NCI-H2107 (cell line): ENCODE measurements around the gene KAZN.

Experiments used
- DNase-seq: peaks from one replicate; lab custom pipeline; 2025; lab: John Stamatoyannopoulos, UW

The KAZN gene

DNA sequence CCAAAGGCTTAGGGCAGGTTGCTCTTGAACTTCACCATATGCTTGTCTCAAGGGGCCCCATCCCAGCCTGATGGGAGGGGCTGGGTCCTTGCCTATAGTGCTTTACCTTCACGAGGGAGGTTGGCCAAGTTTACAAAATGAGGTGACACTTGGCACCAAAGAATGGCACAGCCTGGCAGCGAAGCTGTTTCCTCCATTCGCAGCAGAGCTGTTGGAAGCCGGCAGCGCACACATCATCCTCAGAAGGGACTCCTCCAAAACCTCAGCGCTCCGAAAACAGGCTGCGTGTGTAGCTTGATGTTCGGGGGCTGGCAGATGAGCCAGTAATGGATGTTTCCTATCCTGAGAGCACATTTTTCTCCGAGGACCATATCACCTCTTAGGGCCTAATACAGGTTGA, 116.8 kb downstream of the KAZN start:
- no peak for DNase-seq

DNA sequence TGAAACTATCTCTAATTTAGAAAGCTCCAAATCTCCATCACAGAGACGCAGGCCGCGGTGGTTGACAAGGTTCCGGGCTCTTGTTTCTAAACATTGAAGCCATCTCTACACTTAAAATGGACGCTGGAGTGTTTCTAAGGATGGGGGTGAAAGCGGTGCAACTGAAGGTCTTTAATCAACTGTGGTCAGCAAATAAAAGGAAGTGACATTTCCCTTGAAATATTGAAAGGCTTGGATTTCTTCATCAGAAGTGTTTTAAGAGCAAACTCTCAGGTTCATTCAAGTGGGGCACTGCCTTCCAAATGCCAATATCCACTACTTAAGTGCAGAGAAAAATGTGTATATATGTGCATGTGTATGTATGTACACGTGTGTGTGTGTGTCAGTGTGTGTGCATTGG, 117.3 kb downstream of the KAZN start:
- DNase-seq: no peak

DNA sequence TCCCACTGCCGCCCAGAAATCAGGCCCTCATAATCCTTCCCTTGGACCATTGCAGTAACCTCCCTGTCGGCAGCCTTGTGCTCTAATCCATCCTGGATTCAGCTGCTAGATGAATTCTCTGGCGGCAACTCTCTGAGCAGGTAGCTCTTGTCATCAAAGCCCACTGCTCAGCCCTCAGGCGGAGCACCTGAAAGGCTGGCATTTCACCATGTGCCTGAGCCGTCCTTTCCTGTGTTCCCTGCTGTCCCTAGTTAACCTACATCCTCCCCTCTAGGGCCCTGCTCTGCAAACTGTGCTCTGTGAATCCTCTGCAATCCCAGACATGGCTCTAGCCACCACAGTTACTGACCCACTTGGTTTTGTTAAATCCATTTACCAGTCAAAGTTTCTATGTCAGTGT, 118.0 kb downstream of the KAZN start:
- no peak for DNase-seq

DNA sequence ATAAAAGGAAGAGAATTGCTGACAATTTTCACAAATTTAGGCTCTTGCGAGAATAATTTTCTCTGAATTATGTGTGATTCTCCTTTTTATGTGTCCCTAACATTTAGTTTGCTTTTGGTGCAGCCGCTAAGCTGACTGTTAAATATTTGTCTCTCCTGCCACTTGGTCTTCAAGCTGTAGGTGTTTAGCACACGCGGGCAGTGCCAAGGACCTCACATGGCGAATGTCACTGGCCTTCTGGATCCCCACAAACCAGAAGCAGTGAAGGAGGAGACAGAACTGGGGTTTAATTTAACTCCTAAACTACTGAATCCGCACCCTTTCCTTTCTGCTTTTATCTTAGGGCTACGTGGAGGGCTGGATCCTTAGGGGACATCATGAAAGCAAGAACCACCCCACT, 120.0 kb downstream of the KAZN start:
- no peak for DNase-seq

DNA sequence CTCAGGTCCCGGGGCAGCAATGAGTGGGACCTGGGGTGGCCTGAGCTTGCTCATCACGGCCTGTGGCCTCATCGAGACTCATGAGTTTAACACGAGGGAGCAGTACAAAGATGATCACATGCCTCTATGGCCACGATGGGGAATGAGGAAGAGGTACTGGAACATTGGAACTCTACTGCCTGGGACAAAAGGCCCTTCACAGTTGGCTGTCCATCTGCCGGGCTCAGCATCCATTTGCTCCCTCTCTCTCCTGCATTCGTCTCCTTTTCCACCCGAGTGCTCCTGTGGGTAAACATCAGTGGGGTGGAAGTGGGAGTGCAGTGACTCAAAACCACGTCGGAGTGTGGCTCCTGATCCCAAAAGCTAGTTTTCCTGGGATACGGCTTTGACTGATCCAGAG, 124.9 kb downstream of the KAZN start:
- no peak for DNase-seq

DNA sequence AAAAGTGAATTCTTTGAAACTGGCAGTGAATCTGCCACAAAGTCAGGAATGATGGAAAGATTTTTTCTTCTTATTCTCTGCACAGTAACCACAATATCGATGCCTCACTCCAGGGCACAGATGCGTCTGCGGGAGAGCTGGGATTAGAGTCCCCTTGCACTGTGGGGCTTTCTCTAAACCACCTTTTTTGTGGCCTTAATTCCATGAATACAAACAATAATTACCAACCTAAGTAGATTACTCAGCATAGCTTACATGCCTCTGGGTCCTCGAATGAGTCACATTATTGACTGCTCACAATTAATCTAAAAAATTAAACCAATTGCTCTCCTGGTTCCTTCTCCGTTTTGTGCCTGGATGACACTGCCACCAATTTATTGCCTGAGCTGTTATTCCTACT, 125.8 kb downstream of the KAZN start:
- no peak for DNase-seq

DNA sequence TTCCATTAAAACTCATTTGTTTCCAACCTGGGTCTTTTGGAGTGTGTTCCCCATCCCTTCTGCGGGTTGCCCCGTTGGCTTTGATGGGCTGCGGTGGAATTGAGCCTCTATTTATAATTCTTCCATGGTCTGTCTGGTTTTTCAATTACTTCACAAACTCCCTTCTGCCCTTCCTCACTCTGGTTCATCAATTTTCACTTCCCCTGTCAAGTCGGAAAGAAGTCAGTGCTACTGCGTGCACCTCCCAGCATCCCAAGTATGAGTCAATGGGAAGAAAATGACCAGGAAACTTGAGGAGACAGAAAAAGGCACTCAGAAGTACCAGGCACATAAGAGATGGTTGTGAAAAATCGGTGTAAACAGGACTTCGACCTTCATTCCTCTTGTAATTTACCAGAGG, 126.2 kb downstream of the KAZN start:
- DNase-seq: no peak

DNA sequence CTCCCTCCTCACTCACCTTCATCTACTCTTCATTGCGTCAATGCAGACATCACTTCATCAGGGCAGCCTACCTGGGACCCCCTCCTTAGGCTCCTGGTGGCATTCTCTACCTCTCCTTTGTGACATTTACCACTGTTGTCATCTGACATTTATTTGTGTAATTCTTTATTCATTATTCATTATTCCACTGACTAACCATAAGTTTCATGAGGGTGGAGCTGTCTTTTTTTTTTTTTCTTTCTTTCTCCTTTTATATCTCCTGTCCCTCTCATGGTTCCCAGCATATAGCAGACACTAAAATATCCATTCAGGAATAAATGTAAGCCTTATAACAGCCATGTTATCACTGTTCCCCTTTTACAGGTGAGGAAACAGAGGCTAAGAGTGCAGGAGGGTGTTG, 126.8 kb downstream of the KAZN start:
- no peak for DNase-seq

DNA sequence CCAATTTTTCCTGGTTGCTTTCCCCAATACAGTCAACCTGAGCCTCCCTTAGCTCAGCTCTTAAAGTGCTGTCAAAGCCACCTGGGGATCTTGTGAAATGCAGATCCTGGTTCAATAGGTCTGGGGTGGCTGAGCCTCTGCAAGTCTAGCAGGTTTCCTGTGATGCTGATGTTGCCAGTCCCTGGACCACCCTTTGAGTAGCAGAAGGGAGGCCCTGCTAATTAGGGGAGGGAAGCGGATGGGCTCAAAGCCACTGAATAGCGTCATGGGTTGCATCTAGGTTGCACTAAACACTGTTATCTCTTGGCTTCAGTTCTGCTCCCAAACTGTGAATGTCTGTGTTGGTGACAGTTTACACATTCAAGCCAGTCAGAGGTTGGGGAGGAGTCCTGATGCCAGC, 127.2 kb downstream of the KAZN start:
- no peak for DNase-seq

DNA sequence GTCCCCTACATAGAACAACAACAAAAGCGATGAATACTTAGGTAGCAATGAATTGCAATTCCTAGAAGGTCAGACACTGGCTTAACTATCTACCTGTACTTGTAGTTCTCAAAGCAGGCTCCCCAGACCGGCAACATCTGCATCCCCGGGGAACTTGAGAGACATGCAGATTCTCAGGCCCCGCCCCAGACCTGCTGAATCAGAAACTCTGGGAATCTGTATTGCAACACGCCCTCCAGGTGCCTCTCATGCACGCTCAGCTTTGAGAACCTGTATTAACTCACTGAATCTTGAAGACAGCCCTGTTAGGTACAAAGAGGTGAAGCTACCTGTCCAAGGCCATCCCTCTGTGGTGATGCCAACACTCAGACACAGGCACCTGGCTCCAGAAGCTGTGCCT, 128.1 kb downstream of the KAZN start:
- DNase-seq: no peak

DNA sequence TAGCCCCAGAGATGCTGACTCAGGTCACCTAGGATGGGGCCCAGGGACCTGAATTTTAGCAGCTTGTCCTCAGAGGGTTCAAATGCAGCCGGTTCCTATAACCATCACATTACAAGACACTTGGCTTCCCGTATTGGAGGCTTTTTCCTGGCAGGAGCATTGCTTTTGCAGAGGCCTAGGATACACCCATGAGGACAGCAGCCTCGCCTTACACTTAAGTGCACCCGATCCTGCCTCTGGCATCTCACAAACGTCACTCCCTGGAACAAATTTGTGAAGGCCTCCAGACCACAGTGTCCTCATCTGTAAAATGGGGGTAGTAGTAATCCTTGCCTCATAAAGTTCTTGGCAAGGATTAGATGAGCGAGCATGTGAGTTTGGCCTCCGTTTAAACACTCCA, 130.0 kb downstream of the KAZN start:
- no peak for DNase-seq

DNA sequence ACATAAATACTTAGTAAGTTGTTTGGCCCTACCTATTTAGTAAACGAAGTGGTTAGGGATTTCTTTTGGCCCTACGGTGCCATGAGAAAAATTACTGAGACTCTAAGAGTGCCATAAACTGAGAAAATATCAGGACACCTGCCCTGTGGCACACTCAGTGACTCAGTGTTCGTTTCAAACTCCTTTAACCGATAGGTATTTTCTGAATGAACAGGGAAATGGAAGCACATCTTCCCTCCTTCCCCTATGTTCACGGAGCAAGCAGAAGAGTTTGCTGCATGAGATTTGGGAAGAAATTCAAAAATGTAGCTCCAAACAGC, 134.2 kb downstream of the KAZN start:
- no peak for DNase-seq

DNA sequence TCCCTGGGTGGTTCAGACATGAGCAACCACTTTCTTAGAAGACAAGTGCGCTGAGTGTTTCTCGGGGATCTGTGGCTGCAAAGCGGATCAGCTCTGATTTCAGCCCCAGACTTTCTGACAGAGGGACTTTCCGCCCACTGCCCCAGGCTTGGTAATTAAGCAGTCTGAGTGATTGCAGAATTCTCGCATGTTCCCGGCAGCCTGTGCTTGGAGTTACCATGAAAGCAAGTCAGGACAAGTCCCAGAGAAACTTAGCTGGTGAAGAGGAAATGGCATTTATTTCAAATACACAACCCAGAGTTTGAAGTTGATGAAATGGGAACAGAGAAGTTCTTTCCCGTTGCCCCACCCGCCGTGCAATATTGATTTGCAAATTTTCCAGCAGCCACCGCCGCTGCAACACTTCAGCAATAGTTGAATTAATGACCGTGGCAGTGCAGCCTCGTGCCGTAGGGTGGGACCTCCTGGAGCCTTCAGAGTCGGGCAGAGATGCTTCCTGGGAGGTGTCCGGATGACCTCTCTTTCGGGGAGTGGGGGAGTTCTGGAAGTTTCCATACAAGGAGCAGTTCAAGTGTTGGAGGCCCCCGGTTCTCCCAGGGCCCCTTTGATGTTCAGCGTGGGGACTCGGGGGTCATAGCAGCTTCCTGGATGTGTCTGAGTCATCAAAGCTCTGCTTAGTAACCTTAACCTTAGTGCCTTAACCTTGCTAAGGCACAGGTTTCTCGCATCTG, 134.7 kb downstream of the KAZN start:
- DNase-seq: no peak

DNA sequence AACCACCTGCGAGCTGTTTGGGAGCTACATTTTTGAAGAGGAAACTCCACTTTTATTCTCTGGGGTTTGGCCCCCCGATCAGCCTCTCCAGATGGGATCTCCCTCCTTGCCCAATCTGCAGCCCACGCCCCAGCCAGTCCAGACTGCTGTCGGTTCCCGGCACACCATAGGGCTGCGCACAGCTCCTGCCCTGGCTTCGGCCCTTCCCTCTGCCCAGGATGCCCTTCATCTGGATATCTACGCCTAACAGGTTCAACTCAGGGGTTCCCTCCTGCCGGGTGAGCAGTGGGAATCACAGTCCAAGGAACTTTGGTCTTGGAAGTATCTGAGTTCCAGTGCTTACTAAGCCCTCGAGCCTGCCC, 135.3 kb downstream of the KAZN start:
- no peak for DNase-seq

DNA sequence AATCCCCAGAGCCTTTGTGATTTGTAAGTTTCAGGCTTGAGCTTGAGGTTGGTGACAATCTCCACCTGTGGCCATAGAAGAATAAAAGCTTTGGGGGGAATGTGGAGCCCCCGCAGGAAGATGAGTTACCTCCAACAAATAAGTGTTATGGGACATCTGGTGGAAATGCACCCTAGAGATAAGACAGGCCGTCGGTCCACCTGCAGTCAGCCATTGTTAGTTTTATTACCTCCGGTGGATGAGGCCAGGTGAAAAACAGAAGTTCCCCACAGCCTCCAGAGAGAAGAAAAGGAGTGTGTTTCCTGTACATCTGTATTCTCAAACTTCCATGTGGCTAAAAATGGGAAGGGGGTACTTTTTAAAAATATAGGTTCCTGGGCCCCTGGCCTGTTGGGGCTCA, 137.4 kb downstream of the KAZN start:
- DNase-seq: no peak

DNA sequence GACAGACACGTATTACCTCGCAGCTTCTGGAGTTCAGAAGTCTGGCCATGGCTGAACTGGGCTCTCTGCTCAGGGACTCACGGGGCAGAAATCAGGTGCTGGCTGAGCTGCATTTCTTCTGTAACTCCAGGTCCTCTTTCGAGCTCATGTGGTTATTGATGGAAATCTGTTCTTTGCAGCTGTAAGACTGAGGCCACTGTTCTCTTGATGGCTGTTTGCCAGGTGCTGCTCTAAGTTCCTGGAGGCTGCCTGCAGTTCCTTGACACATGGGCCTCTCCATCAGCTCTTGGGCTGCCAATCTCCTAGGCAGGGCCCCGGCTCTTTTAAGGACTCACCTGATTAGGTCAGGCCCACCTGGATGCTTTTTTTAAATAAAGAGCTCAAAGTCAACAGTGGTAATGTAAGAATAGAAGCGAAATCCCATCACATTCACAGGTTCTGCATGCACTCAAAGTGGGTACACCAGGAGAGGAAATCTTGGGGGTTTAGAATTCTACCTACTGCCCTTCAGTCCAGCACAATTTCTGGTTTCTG, 139.1 kb downstream of the KAZN start:
- DNase-seq: no peak

DNA sequence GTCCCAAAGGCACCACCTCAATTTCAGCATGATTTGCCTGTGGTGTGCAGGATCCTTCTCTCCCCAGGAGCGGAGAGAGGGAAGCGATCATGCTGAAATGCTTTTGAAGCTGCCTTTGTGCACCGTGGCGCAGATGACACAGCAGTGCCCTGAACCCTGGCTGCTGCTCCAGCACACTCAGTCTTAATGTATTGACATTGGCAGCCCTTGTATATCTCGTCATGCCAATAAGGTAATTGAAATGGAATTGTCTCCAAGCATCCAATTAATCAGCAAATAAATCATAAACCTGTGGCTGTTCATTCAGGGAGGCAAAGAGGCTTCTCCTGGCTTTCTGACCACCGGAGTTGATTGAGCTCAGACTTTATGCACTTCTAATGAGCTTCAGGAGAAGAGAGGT, 139.8 kb downstream of the KAZN start:
- DNase-seq: no peak

DNA sequence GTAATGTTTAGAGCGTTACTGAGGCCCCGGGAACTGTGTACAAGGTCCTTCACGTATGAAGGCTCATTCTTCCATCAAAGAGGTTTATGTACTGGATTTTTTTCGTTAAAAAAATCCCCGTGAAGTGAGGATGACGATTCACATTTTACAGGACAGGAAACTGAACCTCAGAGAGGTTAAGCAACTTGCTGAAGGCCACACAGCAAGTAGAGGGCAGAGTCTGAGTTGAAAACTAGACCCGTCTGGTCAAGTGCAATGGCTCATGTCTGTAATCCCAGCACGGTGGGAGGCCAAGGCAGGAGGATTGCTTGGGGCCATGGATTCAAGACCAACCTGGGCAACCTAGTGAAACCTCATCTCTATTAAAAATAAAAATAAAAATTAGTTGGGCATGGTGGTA, 140.2 kb downstream of the KAZN start:
- DNase-seq: no peak

DNA sequence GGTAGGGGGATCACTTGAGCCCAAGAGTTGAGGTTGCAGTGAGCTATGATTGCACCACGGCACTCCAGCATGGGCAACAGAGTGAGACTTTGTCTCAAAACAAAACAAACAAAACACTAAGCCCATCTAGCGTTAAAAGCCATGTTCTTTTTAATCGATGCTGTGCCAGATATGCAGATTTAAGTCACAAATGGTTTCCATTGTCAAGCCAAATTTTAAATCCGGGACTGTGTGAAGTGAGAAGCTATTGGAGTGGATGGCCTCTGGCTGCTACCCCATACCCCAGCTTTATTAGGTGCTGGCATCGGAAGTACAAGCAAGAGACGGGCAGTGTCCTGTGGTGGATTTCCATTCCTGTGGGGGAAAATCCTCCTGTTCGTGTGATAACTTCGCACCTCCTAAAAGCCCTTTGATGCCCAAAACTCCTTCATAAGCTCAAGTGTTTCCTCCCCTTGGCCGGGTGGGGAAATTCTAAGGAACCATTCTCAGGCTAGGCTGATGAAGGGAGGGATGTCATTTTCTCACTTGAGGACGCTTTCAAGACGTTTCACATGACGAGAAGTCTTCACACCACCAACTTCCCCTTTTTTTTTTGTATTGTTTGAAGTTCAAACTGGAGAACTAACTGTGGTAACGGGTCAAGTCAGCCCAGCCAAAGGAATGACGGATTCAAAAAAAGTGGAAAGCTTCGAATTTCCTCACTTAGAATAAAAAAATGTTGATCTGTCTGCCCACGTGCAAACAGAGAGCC, 140.8 kb downstream of the KAZN start:
- DNase-seq: no peak

DNA sequence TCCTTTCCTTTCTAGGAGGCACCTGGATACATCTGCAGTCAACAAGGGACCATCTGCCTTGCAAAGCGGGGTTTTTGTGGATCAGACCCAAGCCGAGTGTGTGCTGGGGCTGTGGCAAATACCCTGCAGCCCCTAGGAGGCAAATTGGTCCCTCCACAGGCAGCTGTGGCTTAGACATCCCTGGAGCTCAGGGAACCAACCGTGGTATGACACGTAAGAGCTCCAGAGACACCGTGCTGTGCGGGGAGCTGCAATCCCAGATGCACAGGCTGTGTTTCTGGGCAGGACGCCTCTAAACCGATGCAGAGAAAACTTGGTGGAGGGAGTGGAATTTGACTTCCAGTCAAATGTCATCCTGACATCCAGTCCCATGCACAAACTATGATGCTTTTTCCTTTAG, 141.5 kb downstream of the KAZN start:
- no peak for DNase-seq

DNA sequence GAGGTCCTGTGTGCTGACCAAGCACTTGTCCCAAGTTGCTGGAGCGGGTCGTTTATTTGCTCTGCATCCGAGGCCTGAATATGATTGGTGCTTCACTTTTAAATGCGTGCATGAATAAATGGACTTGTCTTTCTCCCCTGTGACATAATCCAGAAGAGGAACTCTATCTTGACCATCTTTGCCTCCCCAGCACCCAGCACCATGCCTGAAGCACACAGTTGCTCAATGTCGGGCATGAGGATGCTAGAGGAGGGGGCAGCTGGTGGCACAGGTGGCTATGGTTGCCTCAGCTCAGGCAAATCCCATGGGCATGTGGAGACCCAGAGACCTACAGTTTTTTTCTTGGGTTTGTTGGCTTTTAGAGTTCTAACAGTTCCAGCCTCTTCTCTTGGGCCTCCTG, 142.6 kb downstream of the KAZN start:
- no peak for DNase-seq

DNA sequence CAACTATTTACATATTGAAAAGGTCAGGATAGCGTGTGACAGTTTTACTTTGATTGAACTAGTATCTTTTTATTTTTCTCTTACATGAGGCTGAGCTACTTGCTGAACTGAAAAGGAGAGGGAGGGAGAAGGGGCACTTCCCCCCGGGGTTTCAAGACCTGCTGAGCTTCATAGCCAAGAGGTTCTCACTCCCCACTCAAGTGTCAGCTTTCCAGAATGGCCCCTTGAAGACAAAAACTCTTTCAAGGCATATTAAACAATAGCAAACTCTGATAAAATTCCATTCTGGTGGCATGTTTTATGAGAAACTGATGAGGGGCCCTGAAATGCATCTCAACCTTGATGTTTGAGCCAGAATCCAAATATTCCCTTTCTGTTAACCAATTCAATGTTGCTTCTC, 143.0 kb downstream of the KAZN start:
- DNase-seq: no peak

DNA sequence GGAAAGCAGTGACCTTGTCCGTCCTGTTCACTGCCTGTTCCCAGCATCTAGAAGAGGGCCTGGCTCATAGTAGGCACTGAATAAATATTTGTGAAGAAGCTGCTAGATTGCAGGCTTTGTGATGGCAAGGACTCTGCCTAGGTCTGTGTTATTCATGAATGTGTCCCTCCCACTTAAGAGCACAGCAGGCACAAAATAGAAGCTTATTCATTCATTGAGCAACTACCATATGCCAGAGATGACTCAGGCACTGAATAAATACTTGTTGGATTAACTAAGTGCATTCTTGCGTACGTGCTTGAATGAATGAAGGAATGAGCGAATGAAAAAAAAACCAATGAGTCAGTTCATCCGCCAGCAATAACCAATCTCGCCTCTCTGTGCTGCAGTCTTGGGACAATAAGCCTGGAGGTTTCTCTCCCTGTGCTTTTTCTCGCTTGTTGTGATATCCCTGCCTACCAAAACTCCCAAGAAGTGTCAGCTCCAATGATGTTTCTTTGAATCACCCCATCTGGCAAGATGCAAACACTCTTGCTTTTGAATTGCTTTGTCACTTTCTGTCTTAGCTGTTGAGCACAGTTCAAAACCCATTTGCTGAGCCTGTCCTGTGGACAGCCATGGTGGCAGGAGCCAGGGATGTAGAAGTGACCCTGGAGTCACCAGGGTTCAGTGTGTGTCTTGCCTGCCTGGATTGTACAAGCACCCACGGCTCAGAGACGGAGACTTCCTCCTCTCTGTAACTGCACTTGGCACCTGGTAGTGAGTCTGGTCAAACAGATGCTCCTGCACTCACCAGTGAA, 143.9 kb downstream of the KAZN start:
- DNase-seq: no peak
